Stimulated activated naive CD8-positive, alpha-beta T cell treated with anti-CD3 and anti-CD28 coated beads, Interleukin-15, amount 100 ng/mL, for 72 hours (primary cell): Measurements from ENCODE around the gene OPCML.

Source experiments
- ATAC-seq: fragments of 150-1000 bp; cut with Tn5 transposase; 2 replicates; pipeline ENCODE4 v1.10.0; 2021; ENCODE audit warnings: mild to moderate bottlenecking, moderate library complexity
- DNase-seq, 2 donors: peaks; one replicate each; pipeline ENCODE4 v3.0.0; 2021 to 2022
- H3K27ac Mint-ChIP-seq, 2 donors: one replicate each; pipeline ENCODE4 v1.8.0; 2022; ENCODE audit warnings: mild to moderate bottlenecking in 2 of 2, mixed read lengths in 2 of 2, moderate library complexity in 2 of 2
- H3K27me3 Mint-ChIP-seq: one replicate; pipeline ENCODE4 v1.8.0; 2022; ENCODE audit warnings: mixed read lengths
- H3K4me1 Mint-ChIP-seq: one replicate; pipeline ENCODE4 v1.8.0; 2022; ENCODE audit warnings: mild to moderate bottlenecking, mixed read lengths
- H3K4me3 Mint-ChIP-seq, 2 donors: one replicate each; pipeline ENCODE4 v1.8.0; 2022; ENCODE audit warnings: mild to moderate bottlenecking in 2 of 2, mixed read lengths in 2 of 2, moderate library complexity in 1 of 2
- H3K9me3 Mint-ChIP-seq, 2 donors: one replicate each; pipeline ENCODE4 v1.8.0; 2022; ENCODE audit warnings: mixed read lengths in 2 of 2

Gene OPCML

DNA sequence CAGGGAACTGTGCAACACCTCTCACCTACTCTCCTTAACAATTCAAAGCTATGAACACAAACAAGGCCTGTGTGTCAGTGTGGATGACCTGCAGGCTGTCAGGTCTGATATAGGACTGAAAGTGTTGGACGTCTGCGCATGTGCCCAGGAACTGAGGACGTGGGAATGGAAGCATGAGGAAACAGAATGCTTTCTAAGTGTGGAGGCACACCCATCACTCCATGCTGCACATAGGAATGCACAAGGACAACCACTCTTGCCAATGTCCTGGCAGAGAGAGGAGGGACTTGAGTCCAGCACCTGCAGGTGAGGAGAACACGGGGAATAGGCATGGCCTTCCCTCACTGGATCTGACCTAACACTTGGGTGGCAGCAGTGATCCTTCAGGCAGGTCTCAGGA is 874.3 kb downstream of the OPCML start:
- H3K4me3 Mint-ChIP-seq: no peak overlapping the region
- no peak overlapping the region for H3K27ac Mint-ChIP-seq
- H3K4me1 Mint-ChIP-seq: no peaks in the 10 kb centered on the region
- ATAC-seq (no peak), DNase-seq (no peak)
- no peaks in the 10 kb centered on the region for H3K27me3 Mint-ChIP-seq
- H3K9me3 Mint-ChIP-seq: no peaks in the 10 kb centered on the region

DNA sequence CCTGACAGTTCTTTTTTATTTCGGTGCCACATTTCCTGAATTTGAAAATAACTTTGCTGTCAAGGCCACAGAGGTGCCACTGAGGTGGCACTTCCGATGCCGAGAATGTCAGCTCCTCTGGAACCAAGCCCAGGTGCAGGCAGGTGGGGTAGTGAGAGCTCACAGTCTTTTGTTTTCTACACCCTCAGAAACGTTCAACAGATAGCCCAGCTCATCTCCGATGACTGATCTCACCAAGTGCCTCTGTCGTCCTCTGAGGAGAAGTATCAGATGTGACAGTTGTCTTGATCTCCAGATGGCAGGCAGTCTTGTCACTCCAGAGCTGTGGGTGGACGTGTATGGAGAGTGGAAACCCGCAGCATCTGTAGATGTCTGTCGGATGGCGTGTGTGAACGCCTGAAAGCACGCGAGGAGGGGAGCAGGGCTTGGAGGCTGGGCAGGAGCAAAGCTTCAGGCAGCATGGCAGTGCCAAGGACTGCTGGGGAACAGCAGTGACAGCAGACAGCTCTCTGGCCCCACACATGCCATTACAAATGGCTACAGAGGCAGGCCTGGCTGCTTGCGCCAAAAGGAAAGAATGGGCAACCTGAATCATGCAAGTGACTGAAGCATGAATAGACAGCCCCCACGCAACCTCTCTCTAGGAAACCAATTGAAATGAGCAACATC is 877.0 kb downstream of the OPCML start:
- no peaks in the 10 kb centered on the region for H3K27me3 Mint-ChIP-seq
- no peak for DNase-seq

DNA sequence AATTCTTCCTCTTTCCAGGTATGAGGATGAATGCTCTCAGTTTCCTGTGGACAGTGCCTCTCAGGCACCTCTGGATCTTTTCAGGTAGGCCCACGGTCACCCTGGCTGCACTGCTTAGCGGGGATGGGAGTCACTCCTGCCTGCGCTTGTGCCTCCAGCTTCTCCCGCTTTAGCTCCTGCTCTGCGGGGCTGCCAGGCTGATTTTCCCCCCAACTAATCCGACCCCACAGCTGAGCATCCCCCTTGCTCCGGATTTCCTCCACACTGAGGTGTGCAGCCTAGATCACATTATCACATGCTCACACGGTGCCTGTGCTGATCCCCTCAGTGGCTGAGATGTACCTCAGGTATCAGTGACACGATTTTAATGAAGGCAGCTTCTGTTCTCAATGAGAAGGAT is 879.1 kb downstream of the OPCML start:
- ATAC-seq (no peak), DNase-seq (no peak)
- no peaks in the 10 kb centered on the region for H3K4me1 Mint-ChIP-seq
- no peaks in the 10 kb centered on the region for H3K27me3 Mint-ChIP-seq
- H3K27ac Mint-ChIP-seq: no peak overlapping the region
- no peaks in the 10 kb centered on the region for H3K9me3 Mint-ChIP-seq
- no peak overlapping the region for H3K4me3 Mint-ChIP-seq

More for the DNA sequence above, 877.0 kb downstream of the OPCML start:
- no peak for ATAC-seq
- H3K4me1 Mint-ChIP-seq: no peaks in the 10 kb centered on the region
- no peaks in the 10 kb centered on the region for H3K9me3 Mint-ChIP-seq
- no peak overlapping the region for H3K27ac Mint-ChIP-seq
- H3K4me3 Mint-ChIP-seq: no peak overlapping the region

DNA sequence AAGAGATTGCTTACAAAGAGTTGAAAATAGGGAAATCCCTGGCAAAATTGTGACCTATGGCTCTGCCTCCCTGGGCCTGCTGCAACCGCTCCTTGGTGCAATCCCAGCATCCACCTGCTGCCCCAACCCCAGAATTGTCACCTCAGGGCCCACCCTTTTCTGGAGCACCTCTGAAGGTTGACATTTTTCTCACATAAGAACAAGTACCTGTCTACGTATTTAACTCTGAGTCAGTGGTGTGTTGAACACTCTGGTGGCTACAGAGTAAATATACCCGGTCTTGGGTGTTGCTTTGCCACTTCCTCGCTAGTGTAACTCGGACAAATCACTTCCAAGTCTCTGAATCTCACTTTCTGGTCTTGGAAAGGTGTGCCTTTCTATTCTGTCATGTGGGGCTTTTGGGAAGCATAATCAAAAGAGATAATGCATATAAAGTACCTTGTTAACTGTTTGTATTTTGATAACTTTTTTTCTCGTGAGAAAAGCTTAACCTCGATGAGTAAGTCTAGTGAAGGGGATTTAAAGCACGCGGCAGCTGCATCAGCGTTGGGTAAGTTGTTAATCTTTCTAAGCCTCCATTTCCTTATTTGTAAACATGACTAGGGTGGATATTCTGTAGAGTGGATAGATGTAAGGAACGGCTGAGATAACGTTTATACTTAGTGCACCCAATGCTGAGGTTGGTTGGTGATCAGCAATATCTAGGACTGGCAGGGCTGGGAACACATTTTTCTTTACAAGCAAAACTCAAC is 881.2 kb downstream of the OPCML start:
- DNase-seq: no peak
- no peak for ATAC-seq
- Mint-ChIP-seq H3K9me3 (no peaks in the 10 kb centered on the region), H3K27me3 (no peaks in the 10 kb centered on the region), H3K4me3 (no peak overlapping the region), H3K4me1 (no peaks in the 10 kb centered on the region), H3K27ac (no peak overlapping the region)

DNA sequence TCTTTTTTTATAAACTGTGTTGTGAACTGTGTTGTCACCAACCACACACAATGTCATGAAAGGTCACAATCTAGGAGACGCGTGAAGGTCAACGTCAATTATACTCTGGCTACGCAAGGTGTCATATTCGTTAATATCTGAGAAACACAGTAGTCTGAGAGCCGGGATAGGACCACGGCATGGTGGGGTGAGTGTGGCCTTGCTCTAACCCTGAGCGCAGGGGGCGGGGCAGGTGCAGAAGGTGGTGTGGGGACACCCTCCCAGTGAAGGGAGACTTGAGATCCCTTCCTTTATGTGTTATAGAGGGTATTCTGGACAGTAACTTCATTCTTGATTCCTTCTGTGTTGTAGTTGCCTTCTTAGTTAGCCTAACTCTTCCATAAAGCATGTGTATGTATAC is 883.0 kb downstream of the OPCML start:
- Mint-ChIP-seq H3K9me3 (no peaks in the 10 kb centered on the region), H3K4me3 (no peak overlapping the region), H3K27me3 (no peaks in the 10 kb centered on the region), H3K4me1 (no peaks in the 10 kb centered on the region), H3K27ac (no peak overlapping the region)
- ATAC-seq (no peak), DNase-seq (no peak)

DNA sequence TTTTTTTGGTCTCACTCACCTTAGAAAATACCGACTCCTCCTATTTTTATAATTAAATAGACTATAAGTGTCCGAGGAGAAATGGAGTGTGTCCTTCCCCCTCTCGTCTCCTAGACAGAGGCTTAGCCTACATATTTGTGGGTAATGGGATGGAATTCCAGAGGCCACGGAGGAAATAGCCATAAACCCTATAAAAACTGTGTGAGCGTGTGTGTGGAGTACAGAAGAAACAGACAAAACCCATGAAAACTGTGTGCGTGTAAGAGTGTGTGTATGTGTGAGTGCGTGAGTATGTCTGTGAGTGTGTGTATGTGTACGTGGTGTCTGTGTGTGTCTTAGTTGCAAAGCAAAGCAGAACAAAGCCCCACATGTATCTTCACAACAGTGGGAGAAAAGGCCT is 883.5 kb downstream of the OPCML start:
- Mint-ChIP-seq H3K27ac (no peak overlapping the region), H3K4me1 (no peaks in the 10 kb centered on the region), H3K27me3 (peaks cover under 1% of the 10 kb centered on the region), H3K9me3 (no peaks in the 10 kb centered on the region), H3K4me3 (no peak overlapping the region)
- no peak for DNase-seq
- no peak for ATAC-seq

DNA sequence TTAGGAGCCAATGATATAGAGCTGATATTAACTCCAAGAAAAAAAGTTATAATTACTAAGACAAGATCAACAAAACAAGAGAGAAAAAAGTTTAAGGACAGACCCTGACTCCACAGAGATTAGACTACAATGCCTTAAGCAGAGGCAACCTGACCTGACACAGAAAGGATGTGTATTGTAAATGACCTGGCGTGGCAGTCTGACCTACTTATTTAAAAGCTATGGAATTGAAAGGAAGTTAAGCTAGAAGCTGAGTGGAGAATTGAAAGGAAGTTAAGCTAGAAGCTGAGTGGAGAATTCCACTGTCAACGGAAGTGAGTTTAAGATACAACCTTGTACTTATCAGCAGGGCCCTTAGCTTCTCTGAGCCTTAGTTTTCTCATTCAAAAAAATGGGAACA is 885.4 kb downstream of the OPCML start:
- Mint-ChIP-seq H3K4me1 (no peaks in the 10 kb centered on the region), H3K27me3 (peaks cover 8% of the 10 kb centered on the region), H3K9me3 (no peaks in the 10 kb centered on the region), H3K27ac (no peak overlapping the region), H3K4me3 (no peak overlapping the region)
- DNase-seq: no peak
- no peak for ATAC-seq

DNA sequence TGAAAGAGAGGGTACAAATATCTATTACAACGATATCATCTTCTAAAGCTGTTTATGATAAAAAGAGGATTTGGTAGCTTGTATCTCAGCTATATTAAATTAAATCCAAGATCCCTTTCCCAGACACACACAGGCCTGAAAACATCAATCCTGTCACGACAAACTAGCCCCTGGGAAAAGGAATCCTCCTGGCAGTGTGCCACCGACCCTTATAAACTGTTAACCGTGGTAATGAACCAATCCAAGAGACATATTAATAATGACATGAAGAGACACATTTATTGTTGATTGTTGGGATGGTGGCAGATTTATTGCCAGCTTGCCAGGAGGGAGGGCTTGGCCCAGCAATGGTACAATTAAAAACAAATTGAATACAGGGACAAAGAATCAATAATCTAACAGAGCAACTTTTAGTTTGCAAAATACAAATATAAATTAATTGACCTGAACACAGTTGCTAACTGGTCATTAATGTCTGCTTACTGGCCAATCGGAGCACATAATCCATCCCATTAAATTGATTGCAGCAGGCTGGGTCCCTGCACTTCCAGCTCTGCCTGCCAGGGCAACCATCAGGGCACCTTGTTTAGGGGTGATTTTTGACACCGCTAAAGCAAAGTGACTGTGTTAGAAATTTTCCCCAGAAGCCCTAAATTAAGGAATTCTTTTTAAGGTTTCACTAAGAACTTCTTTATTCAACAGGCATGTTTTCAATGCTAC is 887.6 kb downstream of the OPCML start:
- Mint-ChIP-seq H3K27ac (no peak overlapping the region), H3K4me1 (peaks cover 11% of the 10 kb centered on the region), H3K9me3 (no peaks in the 10 kb centered on the region), H3K4me3 (no peak overlapping the region), H3K27me3 (peaks cover 8% of the 10 kb centered on the region)
- ATAC-seq (no peak), DNase-seq (no peak)

DNA sequence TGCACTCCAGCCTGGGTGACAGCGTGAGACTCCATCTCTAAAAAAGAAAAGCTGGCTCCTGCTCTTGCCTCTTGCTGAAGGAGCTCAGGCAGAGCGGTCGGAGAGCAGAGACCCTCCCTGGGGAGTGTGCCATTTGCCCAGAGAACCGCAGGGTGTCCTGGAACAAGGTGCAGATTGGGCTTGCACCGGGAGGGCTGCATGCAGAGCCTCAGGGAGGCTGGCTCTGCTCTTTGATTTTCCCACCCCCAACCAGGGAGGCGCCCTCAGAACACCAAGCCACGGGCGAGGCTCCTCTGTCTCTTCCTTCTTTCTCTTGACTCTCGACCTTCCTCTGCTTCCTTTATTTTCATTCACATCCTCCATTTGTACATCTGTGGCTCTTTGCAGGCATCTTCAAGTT is 889.1 kb downstream of the OPCML start:
- DNase-seq (no peak), ATAC-seq (no peak)
- Mint-ChIP-seq H3K27ac (no peak overlapping the region), H3K9me3 (no peaks in the 10 kb centered on the region), H3K4me1 (peaks cover 11% of the 10 kb centered on the region), H3K27me3 (peaks cover 8% of the 10 kb centered on the region), H3K4me3 (no peak overlapping the region)

DNA sequence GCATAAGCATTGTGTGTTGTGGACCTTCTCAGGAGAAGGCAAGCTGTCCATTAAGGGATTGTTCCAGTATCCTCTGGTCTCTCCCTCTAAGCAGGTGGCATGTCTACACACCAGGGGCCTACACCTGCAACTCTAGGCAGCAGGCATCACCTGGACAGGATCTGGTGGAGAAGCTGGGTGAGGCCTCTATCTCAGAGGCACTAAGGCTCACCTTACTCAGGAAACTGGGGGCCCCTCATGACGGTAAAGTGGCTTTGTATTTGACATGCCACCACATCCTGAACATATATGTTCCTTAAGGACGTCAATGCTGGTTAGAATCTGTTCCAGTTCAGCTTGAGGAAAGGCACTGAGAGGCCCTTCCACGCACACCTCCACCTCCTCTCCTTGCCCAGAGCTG is 891.3 kb downstream of the OPCML start:
- H3K27ac Mint-ChIP-seq: no peak overlapping the region

DNA sequence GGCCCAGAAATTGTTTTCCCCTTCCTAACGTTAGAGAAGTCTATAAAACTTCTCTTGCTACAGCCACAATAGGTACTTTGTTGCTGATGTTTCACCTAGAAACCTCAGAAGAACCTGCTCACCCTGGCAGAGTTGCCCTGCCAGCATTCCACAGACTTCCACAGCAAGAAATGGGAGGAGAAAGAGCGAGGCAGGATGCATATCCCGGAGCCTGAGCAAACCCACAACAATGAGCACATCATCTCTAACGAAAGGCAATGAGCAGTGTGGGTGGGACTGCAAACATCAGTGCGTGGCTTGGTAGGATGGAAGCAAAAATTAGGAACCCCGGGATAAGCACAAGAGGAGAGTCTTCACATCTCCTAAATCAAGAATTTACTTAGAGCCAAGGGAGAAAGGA is 892.3 kb downstream of the OPCML start:
- ATAC-seq (no peak), DNase-seq (no peak)
- Mint-ChIP-seq H3K4me3 (no peak overlapping the region), H3K9me3 (no peaks in the 10 kb centered on the region), H3K27ac (no peak overlapping the region), H3K4me1 (peaks cover 11% of the 10 kb centered on the region), H3K27me3 (peaks cover 8% of the 10 kb centered on the region)

More for the DNA sequence above, 891.3 kb downstream of the OPCML start:
- DNase-seq (no peak), ATAC-seq (peak; percentile 81)
- H3K4me1 Mint-ChIP-seq: peaks cover 11% of the 10 kb centered on the region
- H3K9me3 Mint-ChIP-seq: no peaks in the 10 kb centered on the region
- H3K27me3 Mint-ChIP-seq: peaks cover 8% of the 10 kb centered on the region
- H3K4me3 Mint-ChIP-seq: no peak overlapping the region

DNA sequence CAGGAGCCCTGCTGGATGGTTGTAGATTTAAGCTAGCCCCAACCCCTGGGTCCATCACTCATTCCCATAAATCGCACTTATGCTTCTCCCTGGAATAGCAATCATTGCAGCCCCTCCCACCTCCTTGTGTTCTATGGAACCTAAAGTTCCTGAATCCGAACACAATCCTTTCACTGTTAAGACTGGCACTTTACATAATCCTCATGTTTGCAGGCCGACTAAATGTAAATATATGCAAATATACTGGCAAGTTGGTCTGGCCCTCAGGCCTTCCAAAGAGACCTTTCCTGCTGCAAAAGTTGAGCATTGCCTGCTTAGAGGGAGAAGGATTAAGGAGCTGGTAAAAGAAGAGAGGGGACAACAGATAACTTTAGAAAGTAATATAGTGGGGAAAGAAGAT is 892.9 kb downstream of the OPCML start:
- Mint-ChIP-seq H3K9me3 (no peaks in the 10 kb centered on the region), H3K27ac (no peak overlapping the region), H3K27me3 (peaks cover 8% of the 10 kb centered on the region), H3K4me1 (peaks cover 11% of the 10 kb centered on the region), H3K4me3 (no peak overlapping the region)
- ATAC-seq (no peak), DNase-seq (no peak)

DNA sequence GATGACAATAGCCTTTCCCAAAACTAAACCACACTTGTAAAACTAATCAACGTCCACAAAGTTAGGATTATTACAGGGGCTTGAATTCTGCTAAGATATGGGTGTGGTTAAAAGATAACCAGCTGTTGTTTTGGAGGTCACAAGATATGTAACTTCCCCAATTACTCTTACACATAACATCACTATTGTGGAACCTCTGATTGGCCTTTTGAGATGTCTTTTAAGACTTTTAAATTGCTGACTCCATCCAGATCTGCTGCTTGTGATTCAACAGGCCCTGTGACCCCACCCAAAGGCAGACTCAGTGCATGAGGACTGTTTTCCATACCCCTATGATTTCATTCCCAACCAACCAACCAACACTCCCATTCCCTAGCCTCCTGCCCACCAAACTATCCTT is 893.9 kb downstream of the OPCML start:
- H3K9me3 Mint-ChIP-seq: no peaks in the 10 kb centered on the region
- no peak overlapping the region for H3K27ac Mint-ChIP-seq
- H3K4me3 Mint-ChIP-seq: no peak overlapping the region
- H3K4me1 Mint-ChIP-seq: peaks cover 11% of the 10 kb centered on the region
- peaks cover 3% of the 10 kb centered on the region for H3K27me3 Mint-ChIP-seq
- ATAC-seq: no peak
- DNase-seq: no peak

DNA sequence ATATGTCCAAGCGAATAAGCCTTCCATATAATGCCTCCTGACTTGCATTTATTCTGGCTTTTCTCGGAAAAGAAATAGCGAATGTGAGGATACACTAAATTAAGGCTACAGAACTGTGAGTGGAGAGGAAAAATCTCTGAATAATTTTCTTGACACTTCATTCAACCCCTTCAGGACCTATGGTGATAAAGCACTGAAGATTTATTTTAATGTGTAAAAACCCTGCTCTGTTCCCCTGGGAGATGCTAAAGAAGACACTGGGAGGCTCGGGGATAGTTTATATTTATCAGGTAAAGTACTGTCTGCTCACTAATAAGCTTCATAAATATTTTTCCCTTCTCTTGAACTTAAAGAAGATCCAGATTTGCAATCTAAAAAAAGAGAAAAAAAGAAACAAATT is 895.8 kb downstream of the OPCML start:
- H3K27ac Mint-ChIP-seq: no peak overlapping the region
- H3K4me1 Mint-ChIP-seq: peaks cover 11% of the 10 kb centered on the region
- DNase-seq (no peak), ATAC-seq (no peak)
- no peaks in the 10 kb centered on the region for H3K27me3 Mint-ChIP-seq
- H3K9me3 Mint-ChIP-seq: no peaks in the 10 kb centered on the region
- no peak overlapping the region for H3K4me3 Mint-ChIP-seq

DNA sequence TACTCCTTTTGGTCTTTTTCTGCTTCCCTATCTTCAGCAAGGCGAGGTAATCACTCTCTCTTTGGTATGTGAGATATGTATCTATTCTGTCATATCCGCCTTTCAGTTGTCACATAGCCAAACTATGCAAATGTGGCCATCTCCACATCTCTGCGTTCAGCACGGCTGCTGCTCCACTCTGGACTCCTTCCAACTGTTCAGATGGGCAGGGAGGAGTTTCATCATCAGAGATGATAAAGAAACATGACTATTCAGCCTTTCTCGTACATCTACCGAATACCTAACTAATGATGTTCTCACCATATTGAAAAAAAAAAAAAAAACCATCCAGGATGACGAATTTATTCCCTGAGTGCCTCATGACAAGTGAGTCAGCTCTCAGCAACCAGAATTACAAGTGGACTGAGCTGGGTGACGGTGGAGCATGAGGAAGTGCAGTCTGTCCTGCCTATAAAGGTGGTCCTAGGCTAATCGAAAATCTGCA is 899.6 kb downstream of the OPCML start:
- peaks cover 0 to 5% of the 10 kb centered on the region in 2 donors for H3K9me3 Mint-ChIP-seq
- no peak for DNase-seq
- H3K4me3 Mint-ChIP-seq: no peak overlapping the region
- ATAC-seq: no peak
- no peaks in the 10 kb centered on the region for H3K4me1 Mint-ChIP-seq
- H3K27me3 Mint-ChIP-seq: no peaks in the 10 kb centered on the region
- no peak overlapping the region for H3K27ac Mint-ChIP-seq

DNA sequence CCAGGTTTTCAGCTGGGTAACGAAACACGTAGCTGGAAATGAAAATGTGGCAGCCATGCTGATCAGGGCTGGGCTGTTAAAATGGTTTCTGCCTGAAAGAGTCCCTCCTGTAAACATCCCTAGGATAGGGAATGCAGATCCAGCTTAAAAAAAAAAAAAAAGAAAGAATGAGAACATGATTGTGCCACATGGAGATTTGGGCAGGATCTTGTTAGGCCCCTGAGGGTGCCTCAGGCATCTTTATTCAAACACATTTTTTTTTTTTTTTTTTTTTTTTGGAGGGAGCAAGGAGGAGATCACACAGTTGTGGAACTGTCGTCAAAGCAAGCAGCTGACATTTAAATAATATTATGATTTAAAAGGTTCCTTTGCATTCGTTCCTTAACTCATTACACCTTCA is 900.3 kb downstream of the OPCML start:
- ATAC-seq (no peak), DNase-seq (no peak)
- H3K27ac Mint-ChIP-seq: no peak overlapping the region
- H3K4me1 Mint-ChIP-seq: no peaks in the 10 kb centered on the region
- H3K9me3 Mint-ChIP-seq: peaks cover 0 to 5% of the 10 kb centered on the region in 2 donors
- no peak overlapping the region for H3K4me3 Mint-ChIP-seq
- H3K27me3 Mint-ChIP-seq: no peaks in the 10 kb centered on the region
